Neuronal stem cell (in vitro differentiated cells): ENCODE data around the gene LRRC70.

Experiments
- DNase-seq: peaks from one replicate; pipeline ENCODE4 v3.0.0-alpha.2; 2013; ENCODE audit warnings: low spot score
- H2AFZ ChIP-seq: one replicate; pipeline ENCODE4 v1.6.1; 2013; ENCODE audit warnings: mild to moderate bottlenecking, low read length, inconsistent platforms
- H2AK5ac ChIP-seq: 2 replicates; pipeline ENCODE4 v1.6.1; 2013; ENCODE audit warnings: low read depth, mild to moderate bottlenecking, inconsistent platforms, low read length, moderate library complexity, mixed read lengths
- H2BK120ac ChIP-seq: 2 replicates; pipeline ENCODE4 v1.6.1; 2013; ENCODE audit warnings: low read depth, mild to moderate bottlenecking, inconsistent platforms, low read length, moderate library complexity, mixed read lengths
- H2BK12ac ChIP-seq: one replicate; pipeline ENCODE4 v1.6.1; 2013; ENCODE audit warnings: low read length, inconsistent platforms
- H2BK15ac ChIP-seq: 2 replicates; pipeline ENCODE4 v1.6.1; 2013; ENCODE audit warnings: mild to moderate bottlenecking, low read length, inconsistent platforms, mixed read lengths
- H2BK5ac ChIP-seq: one replicate; pipeline ENCODE4 v1.6.1; 2013; ENCODE audit warnings: inconsistent platforms, mild to moderate bottlenecking, low read length, moderate library complexity
- H3K14ac ChIP-seq: one replicate; pipeline ENCODE4 v1.6.1; 2013; ENCODE audit warnings: low read length, inconsistent platforms
- H3K18ac ChIP-seq: 2 replicates; pipeline ENCODE4 v1.6.1; 2013; ENCODE audit warnings: low read length, inconsistent platforms
- H3K23ac ChIP-seq: 2 replicates; pipeline ENCODE4 v1.6.1; 2013; ENCODE audit warnings: low read depth, mild to moderate bottlenecking, mixed read lengths, low read length, inconsistent platforms; ENCODE audit not compliant: poor library complexity
- H3K27ac ChIP-seq: replicated peaks from 3 replicates; pipeline ENCODE4 v1.5.1; 2013; ENCODE audit warnings: low read length, inconsistent platforms
- H3K27me3 ChIP-seq, 3 experiments: 2 replicates each; pipeline ENCODE4 v1.6.1; 2013; ENCODE audit warnings: low read length in 3 of 3, mild to moderate bottlenecking in 2 of 3, inconsistent platforms in 1 of 3, low read depth in 1 of 3, mixed read lengths in 1 of 3, moderate library complexity in 1 of 3; ENCODE audit not compliant: control insufficient read depth in 3 of 3, insufficient read depth in 3 of 3
- H3K36me3 ChIP-seq, 2 donors: replicated peaks in 1 of 2; 2 replicates each; pipeline ENCODE4 v1.6.1; 2013; ENCODE audit warnings: low read length in 2 of 2; ENCODE audit not compliant: control insufficient read depth in 2 of 2, insufficient read depth in 2 of 2
- H3K4ac ChIP-seq: 2 replicates; pipeline ENCODE4 v1.6.1; 2013; ENCODE audit warnings: inconsistent platforms, mild to moderate bottlenecking, low read length, moderate library complexity
- H3K4me1 ChIP-seq, 2 donors: 1 replicate in 1 of 2; 2 replicates in 1 of 2; pipeline ENCODE4 v1.6.1; 2013; ENCODE audit warnings: low read length in 2 of 2, low read depth in 1 of 2; ENCODE audit not compliant: control insufficient read depth in 2 of 2, insufficient read depth in 1 of 2
- H3K4me2 ChIP-seq: one replicate; pipeline ENCODE4 v1.6.1; 2013; ENCODE audit warnings: mild to moderate bottlenecking, low read length, inconsistent platforms; ENCODE audit not compliant: insufficient read depth, poor library complexity, severe bottlenecking
- H3K4me3 ChIP-seq, 2 donors: 2 replicates each; pipeline ENCODE4 v1.5.1; 2013; ENCODE audit warnings: low read length in 2 of 2, mild to moderate bottlenecking in 2 of 2, inconsistent platforms in 1 of 2, moderate library complexity in 1 of 2
- H3K79me1 ChIP-seq: one replicate; pipeline ENCODE4 v1.6.1; 2013; ENCODE audit warnings: low read depth, mild to moderate bottlenecking, inconsistent platforms, low read length, moderate library complexity
- H3K9ac ChIP-seq: one replicate; pipeline ENCODE4 v1.6.1; 2013; ENCODE audit warnings: mild to moderate bottlenecking, low read depth, low read length, inconsistent platforms; ENCODE audit not compliant: poor library complexity
- H3K9me3 ChIP-seq, 2 donors: replicated peaks in 1 of 2; 2 replicates each; pipeline versions ENCODE3 to v1.6.1; 2013; ENCODE audit warnings: low read length in 2 of 2, mild to moderate bottlenecking in 2 of 2, inconsistent platforms in 1 of 2, low read depth in 1 of 2, mixed read lengths in 1 of 2, moderate library complexity in 1 of 2; ENCODE audit not compliant: control insufficient read depth in 2 of 2, insufficient read depth in 1 of 2
- H4K8ac ChIP-seq: one replicate; pipeline ENCODE4 v1.6.1; 2013; ENCODE audit warnings: low read depth, mild to moderate bottlenecking, inconsistent platforms, low read length, moderate library complexity
- H4K91ac ChIP-seq: one replicate; pipeline ENCODE4 v1.6.1; 2013; ENCODE audit warnings: low read length, low read depth, mild to moderate bottlenecking, inconsistent platforms; ENCODE audit not compliant: poor library complexity
- WGBS, 2 donors: extraction: QIAGEN DNeasy Blood & Tissue Kit; methylation state at CpG; one replicate each; pipeline ENCODE4 v1.1.7; 2013; ENCODE audit warnings: missing lambda C conversion rate in 2 of 2, mixed read lengths in 1 of 2; ENCODE audit not compliant: insufficient read length in 2 of 2, insufficient replicate concordance in 1 of 2; ENCODE audit errors: extremely low coverage in 2 of 2; 5-methylcytosine and 5-hydroxymethylcytosine counted together

LRRC70 gene

GRCh38 chr5:62536783-62537182 lies 41.8 kb upstream of the LRRC70 start:
- Histone ChIP-seq H2BK120ac (no peak overlapping the region), H3K9ac (no peak overlapping the region), H3K23ac (no peak overlapping the region), H3K79me1 (no peaks in the 10 kb centered on the region), H3K14ac (no peak overlapping the region), H3K4ac (no peak overlapping the region), H2AFZ (no peak overlapping the region), H3K18ac (no peak overlapping the region), H3K9me3 (no peaks in the 10 kb centered on the region), H3K36me3 (peaks cover 0 to 43% of the 10 kb centered on the region in 2 donors), H3K27me3 (no peaks in the 10 kb centered on the region), H3K4me2 (no peak overlapping the region), H3K4me3 (no peak overlapping the region), H2BK5ac (no peak overlapping the region), H3K4me1 (no peaks in the 10 kb centered on the region), H2BK12ac (no peak overlapping the region), H4K8ac (no peak overlapping the region), H2AK5ac (no peak overlapping the region), H4K91ac (no peak overlapping the region), H2BK15ac (no peak overlapping the region), H3K27ac (no peak overlapping the region)
- no peak for DNase-seq
- WGBS, 2 donors: no CpG with 5 or more reads among the region's 2 CpGs

- H3K18ac ChIP-seq: no peak overlapping the region
- peaks cover 0 to 49% of the 10 kb centered on the region in 2 donors for H3K36me3 ChIP-seq
- H2BK5ac ChIP-seq: no peak overlapping the region
- H2BK15ac ChIP-seq: no peak overlapping the region
- no peaks in the 10 kb centered on the region for H3K4me1 ChIP-seq
- no peak overlapping the region for H2BK120ac ChIP-seq
- no CpG with 5 or more reads among the region's 9 CpGs for WGBS, 2 donors
- H2AFZ ChIP-seq: no peak overlapping the region
- no peaks in the 10 kb centered on the region for H3K79me1 ChIP-seq
- no peak overlapping the region for H3K4me2 ChIP-seq
- H2BK12ac ChIP-seq: no peak overlapping the region
- no peak for DNase-seq
- no peak overlapping the region for H3K23ac ChIP-seq
- H3K27me3 ChIP-seq: no peaks in the 10 kb centered on the region
- no peak overlapping the region for H3K4me3 ChIP-seq
- H3K9ac ChIP-seq: no peak overlapping the region
- no peak overlapping the region for H4K8ac ChIP-seq
- no peak overlapping the region for H4K91ac ChIP-seq
- H2AK5ac ChIP-seq: no peak overlapping the region
- no peak overlapping the region for H3K4ac ChIP-seq
- no peaks in the 10 kb centered on the region for H3K9me3 ChIP-seq
- no peak overlapping the region for H3K14ac ChIP-seq
- H3K27ac ChIP-seq: no peak overlapping the region
These were observed 40.3 kb upstream of the LRRC70 start for GRCh38 chr5:62538017-62538942.

- Histone ChIP-seq H2AK5ac (no peak overlapping the region), H3K9ac (no peak overlapping the region), H3K27ac (no peak overlapping the region), H3K4me3 (no peak overlapping the region), H3K4me2 (no peak overlapping the region), H3K9me3 (no peaks in the 10 kb centered on the region), H3K4ac (no peak overlapping the region), H3K27me3 (no peaks in the 10 kb centered on the region), H2BK120ac (no peak overlapping the region), H4K91ac (no peak overlapping the region), H3K79me1 (no peaks in the 10 kb centered on the region), H2BK15ac (no peak overlapping the region), H3K4me1 (no peaks in the 10 kb centered on the region), H2BK12ac (no peak overlapping the region), H2AFZ (no peak overlapping the region), H3K14ac (no peak overlapping the region), H3K18ac (no peak overlapping the region), H3K23ac (no peak overlapping the region), H4K8ac (no peak overlapping the region), H2BK5ac (no peak overlapping the region), H3K36me3 (peaks cover 0 to 40% of the 10 kb centered on the region in 2 donors)
- no peak for DNase-seq
- WGBS, 2 donors: no CpG with 5 or more reads among the region's 1 CpG
These were observed 35.9 kb upstream of the LRRC70 start for GRCh38 chr5:62542720-62543119.

GRCh38 chr5:62547945-62548630 lies 30.5 kb upstream of the LRRC70 start:
- H4K91ac ChIP-seq: no peak overlapping the region
- no peak overlapping the region for H3K9ac ChIP-seq
- H3K36me3 ChIP-seq: peaks cover 0 to 29% of the 10 kb centered on the region in 2 donors
- no peak overlapping the region for H3K18ac ChIP-seq
- no peak overlapping the region for H3K23ac ChIP-seq
- no peak for DNase-seq
- H3K27me3 ChIP-seq: no peaks in the 10 kb centered on the region
- H2AK5ac ChIP-seq: no peak overlapping the region
- H3K14ac ChIP-seq: no peak overlapping the region
- H3K4me2 ChIP-seq: no peak overlapping the region
- WGBS, 2 donors: no CpG with 5 or more reads among the region's 3 CpGs
- H2BK120ac ChIP-seq: no peak overlapping the region
- H3K4me1 ChIP-seq: no peaks in the 10 kb centered on the region
- no peak overlapping the region for H2BK5ac ChIP-seq
- no peak overlapping the region for H3K4ac ChIP-seq
- H4K8ac ChIP-seq: no peak overlapping the region
- H2AFZ ChIP-seq: no peak overlapping the region
- H3K4me3 ChIP-seq: no peak overlapping the region
- H2BK15ac ChIP-seq: no peak overlapping the region
- H3K9me3 ChIP-seq: no peaks in the 10 kb centered on the region
- H3K27ac ChIP-seq: no peak overlapping the region
- H2BK12ac ChIP-seq: no peak overlapping the region
- H3K79me1 ChIP-seq: no peaks in the 10 kb centered on the region
